ENCODE measurements around the gene SYCE3. TPM values are rescaled to one million over a fixed set of nuclear protein-coding genes. Genes with fewer than 3 reads are reported as not detected.

SYCE3 gene
- polyA plus RNA-seq, 1 of the 3 experiments (the other 2 are of a cell fraction): 3.6 TPM

GRCh38 chr22:50567721-50568252 is 5.1 kb upstream of the SYCE3 start:
- H3K27me3 ChIP-seq (ENCODE audit: insufficient read depth): no peaks in the 10 kb centered on the region
- DNase-seq: no peak
- ChIA-PET CTCF (interaction anchor here (0.9 kb wide), 1 partner anchor 53 kb away, joined by 3 read pairs; no protein-coding TSS in a partner anchor), POLR2A (no interaction called here)
- no peaks in the 10 kb centered on the region for H3K79me2 ChIP-seq (ENCODE audit: insufficient read depth)
- no peaks in the 10 kb centered on the region for H3K9me3 ChIP-seq
- no peaks in the 10 kb centered on the region for H3K9me2 ChIP-seq
- H3K4me2 ChIP-seq: no peak overlapping the region
- peaks cover 0 to 4% of the 10 kb centered on the region in 2 experiments; a peak in 1 of 4 replicates for H3K4me1 ChIP-seq (ENCODE audit: control insufficient read depth in 1 of 2, insufficient read depth in 2 of 2, low read depth in 1 of 2, low read length in 1 of 2)
- no peak overlapping the region for H3K4me3 ChIP-seq (ENCODE audit: low read depth in 2 of 2, low read length in 1 of 2)
- no peak for TF ChIP-seq MAX (IDR thresholded peaks at IDR 0.05; ENCODE audit: low read depth)
- TF ChIP-seq TAF1 (IDR thresholded peaks at IDR 0.05; ENCODE audit: borderline replicate concordance, low read depth, low read length): no peak
- no peak for TF ChIP-seq PBX3 (IDR thresholded peaks at IDR 0.05)
- TF ChIP-seq RXRA (IDR thresholded peaks at IDR 0.05; ENCODE audit: borderline replicate concordance, low read depth): no peak
- no peak for TF ChIP-seq POLR2AphosphoS5 (IDR thresholded peaks at IDR 0.05; ENCODE audit: low read depth, low read length)
- no peak for TF ChIP-seq REST (IDR thresholded peaks at IDR 0.05; ENCODE audit: low read depth, low read length)
- no peak for TF ChIP-seq IRF3 (IDR thresholded peaks at IDR 0.05; ENCODE audit: low read depth, low read length)
- no peak for TF ChIP-seq CHD2 (IDR thresholded peaks at IDR 0.05; ENCODE audit: low read length, partially characterized antibody)
- TF ChIP-seq CTCF (IDR thresholded peaks at IDR 0.05): no peak
- no peak for TF ChIP-seq SMC3 (IDR thresholded peaks at IDR 0.05; ENCODE audit: low read depth, low read length)
- no peak for TF ChIP-seq NRF1 (IDR thresholded peaks at IDR 0.05; ENCODE audit: low read depth, low read length)
- no peak for TF ChIP-seq TEAD4 (IDR thresholded peaks at IDR 0.05; ENCODE audit: borderline replicate concordance, insufficient read depth)
- TF ChIP-seq FOXM1 (IDR thresholded peaks at IDR 0.05; ENCODE audit: low read depth): no peak
- no peak overlapping the region for H3K9ac ChIP-seq
- no peak overlapping the region for H3K27ac ChIP-seq (ENCODE audit: low read depth in 2 of 2, low read length in 1 of 2)
- H2AFZ ChIP-seq (ENCODE audit: low read depth): no peak overlapping the region
- no peaks in the 10 kb centered on the region for H3F3A ChIP-seq (replicated peaks; ENCODE audit: insufficient read depth)
- H3K36me3 ChIP-seq (replicated peaks in 1 of 2; ENCODE audit: control insufficient read depth in 1 of 2, insufficient read depth in 2 of 2, low read length in 1 of 2): peaks cover 0 to 41% of the 10 kb centered on the region in 2 experiments
- no peaks in the 10 kb centered on the region for H4K20me1 ChIP-seq (ENCODE audit: insufficient read depth)
- whole genome bisulfite sequencing (ENCODE audit: low lambda C conversion rate): 77% methylated on average over 7 of the region's 7 CpGs
